ENCODE measurements around the gene FTSJ3.

GRCh38 chr17:63816669-63817068 is 10.8 kb downstream of the FTSJ3 start:
- TF ChIP-seq CTCF (IDR thresholded peaks at IDR 0.05) = no peak
- TF ChIP-seq POLR2A (IDR thresholded peaks at IDR 0.05) = no peak
- TF ChIP-seq POLR2AphosphoS5 (IDR thresholded peaks at IDR 0.05) = no peak

Measured in sigmoid colon (tissue), 4 donors.